ENCODE measurements around the gene SLC6A19.

SLC6A19 gene

DNA sequence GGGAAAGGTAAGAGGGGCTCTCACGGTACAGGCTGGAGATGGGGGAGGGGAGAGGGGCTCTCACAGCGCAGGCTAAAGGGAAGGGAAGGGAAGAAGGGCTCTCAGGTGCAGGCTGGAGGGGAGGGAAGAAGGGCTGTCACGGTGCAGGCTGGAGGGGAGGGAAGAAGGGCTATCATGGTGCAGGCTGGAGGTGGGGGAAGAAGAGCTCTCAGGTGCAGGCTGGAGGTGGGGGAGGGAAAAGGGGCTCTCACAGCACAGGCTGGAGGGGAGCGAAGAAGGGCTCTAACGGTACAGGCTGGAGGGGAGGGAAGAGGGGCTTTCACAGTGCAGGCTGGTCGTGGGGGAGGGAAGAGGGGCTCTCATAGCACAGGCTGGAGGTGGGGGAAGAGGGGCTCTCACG, 28.4 kb downstream of the SLC6A19 start:
- TF ChIP-seq, protein P1, sequence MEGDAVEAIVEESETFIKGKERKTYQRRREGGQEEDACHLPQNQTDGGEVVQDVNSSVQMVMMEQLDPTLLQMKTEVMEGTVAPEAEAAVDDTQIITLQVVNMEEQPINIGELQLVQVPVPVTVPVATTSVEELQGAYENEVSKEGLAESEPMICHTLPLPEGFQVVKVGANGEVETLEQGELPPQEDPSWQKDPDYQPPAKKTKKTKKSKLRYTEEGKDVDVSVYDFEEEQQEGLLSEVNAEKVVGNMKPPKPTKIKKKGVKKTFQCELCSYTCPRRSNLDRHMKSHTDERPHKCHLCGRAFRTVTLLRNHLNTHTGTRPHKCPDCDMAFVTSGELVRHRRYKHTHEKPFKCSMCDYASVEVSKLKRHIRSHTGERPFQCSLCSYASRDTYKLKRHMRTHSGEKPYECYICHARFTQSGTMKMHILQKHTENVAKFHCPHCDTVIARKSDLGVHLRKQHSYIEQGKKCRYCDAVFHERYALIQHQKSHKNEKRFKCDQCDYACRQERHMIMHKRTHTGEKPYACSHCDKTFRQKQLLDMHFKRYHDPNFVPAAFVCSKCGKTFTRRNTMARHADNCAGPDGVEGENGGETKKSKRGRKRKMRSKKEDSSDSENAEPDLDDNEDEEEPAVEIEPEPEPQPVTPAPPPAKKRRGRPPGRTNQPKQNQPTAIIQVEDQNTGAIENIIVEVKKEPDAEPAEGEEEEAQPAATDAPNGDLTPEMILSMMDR (IDR thresholded peaks at IDR 0.05; ENCODE audit: low read depth, low read length, missing control alignments) = no peak
- no peak for DNase-seq (ENCODE audit: low read depth)

DNA sequence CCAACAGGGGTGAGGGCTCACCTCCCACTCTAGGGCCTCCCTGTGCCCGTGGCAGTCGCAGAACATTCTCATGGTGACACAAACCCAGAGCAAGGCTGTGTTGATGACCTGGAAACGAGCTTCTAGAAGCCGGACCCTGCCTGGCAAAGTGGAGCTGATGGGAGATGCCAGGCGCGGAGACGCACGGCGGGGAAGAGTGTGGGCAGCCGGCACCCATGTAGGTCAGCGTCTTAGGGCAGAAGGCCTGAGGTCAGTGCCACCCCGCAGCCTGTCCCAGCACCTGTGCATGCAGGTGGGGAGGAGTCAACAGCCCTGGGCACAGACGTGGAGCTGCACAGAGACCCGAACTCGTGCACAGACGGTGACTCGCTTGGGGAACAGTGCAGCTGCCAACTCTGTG, 29.2 kb downstream of the SLC6A19 start:
- no peak overlapping the region for H3K4me3 ChIP-seq (ENCODE audit: low read depth, low read length)
- TF ChIP-seq, protein P1 (IDR thresholded peaks at IDR 0.05; ENCODE audit: low read depth, low read length, missing control alignments) = no peak

More for the DNA sequence above, 28.4 kb downstream of the SLC6A19 start:
- no peak overlapping the region for H3K4me3 ChIP-seq (ENCODE audit: low read depth, low read length)

DNA sequence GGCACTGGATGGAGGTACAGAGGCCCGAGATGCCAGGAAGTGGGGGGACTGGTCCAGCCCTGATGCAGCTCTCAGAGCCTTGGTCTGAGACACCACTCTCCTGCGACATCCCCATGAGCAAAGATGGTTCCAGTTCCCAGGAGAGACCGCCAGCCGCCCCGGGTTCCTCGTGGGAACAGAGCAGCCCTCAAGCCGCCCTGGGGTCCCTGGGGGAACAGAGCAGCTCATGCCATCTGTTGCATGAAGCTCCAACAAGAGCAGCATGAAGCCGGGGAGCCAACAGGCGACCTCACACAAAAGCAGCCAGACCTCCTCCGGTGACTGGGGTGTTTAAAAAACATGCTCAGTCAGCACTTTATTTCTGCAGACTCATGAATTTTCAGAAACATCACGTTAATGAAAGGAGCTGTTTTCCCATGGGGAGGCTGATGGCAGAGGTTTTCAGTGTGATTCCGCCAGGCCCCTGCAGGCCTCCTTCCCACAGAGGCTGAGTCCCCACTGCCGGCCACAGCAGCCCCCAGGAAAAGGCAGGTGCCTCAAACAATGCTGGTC, 30.0 kb downstream of the SLC6A19 start:
- TF ChIP-seq, protein P1 (IDR thresholded peaks at IDR 0.05; ENCODE audit: low read depth, low read length, missing control alignments) = no peak
- no peak overlapping the region for H3K4me3 ChIP-seq (ENCODE audit: low read depth, low read length)
- DNase-seq (ENCODE audit: low read depth) = no peak

More for the DNA sequence above, 29.2 kb downstream of the SLC6A19 start:
- DNase-seq (ENCODE audit: low read depth) = no peak

DNA sequence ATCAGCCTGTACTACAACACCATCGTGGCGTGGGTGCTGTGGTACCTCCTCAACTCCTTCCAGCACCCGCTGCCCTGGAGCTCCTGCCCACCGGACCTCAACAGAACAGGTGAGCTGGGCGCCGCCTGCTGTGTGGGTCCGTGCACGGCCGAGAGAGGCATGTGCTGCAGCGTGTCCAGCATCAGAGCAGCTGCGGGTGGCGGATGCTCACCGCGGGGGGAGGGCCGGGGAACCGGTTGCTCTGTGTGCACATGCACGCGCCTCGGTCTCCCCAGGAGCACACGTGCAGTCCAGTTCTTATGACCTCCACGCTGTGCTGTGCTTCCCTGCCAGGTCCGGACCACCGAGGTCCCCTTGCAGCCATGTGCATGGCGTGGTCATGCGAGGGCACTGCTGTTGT, 31.4 kb downstream of the SLC6A19 start:
- TF ChIP-seq, protein P1 (IDR thresholded peaks at IDR 0.05; ENCODE audit: low read depth, low read length, missing control alignments) = no peak
- no peak overlapping the region for H3K4me3 ChIP-seq (ENCODE audit: low read depth, low read length)
- DNase-seq (ENCODE audit: low read depth) = no peak

DNA sequence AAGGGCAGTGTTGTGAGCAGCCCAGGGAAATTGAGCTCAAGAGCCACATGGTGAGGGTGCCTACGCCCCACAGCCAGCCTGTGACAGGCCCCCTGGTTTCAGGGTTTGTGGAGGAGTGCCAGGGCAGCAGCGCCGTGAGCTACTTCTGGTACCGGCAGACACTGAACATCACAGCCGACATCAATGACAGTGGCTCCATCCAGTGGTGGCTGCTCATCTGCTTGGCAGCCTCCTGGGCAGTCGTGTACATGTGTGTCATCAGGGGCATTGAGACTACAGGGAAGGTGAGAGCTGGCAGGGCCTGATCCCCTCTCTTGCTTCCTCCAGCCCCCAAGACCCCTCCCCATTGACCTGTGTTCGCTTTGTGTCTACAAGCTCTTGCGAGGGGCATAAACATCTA, 34.0 kb downstream of the SLC6A19 start:
- no peak overlapping the region for H3K4me3 ChIP-seq (ENCODE audit: low read depth, low read length)
- no peak for DNase-seq (ENCODE audit: low read depth)
- TF ChIP-seq, protein P1 (IDR thresholded peaks at IDR 0.05; ENCODE audit: low read depth, low read length, missing control alignments) = no peak

DNA sequence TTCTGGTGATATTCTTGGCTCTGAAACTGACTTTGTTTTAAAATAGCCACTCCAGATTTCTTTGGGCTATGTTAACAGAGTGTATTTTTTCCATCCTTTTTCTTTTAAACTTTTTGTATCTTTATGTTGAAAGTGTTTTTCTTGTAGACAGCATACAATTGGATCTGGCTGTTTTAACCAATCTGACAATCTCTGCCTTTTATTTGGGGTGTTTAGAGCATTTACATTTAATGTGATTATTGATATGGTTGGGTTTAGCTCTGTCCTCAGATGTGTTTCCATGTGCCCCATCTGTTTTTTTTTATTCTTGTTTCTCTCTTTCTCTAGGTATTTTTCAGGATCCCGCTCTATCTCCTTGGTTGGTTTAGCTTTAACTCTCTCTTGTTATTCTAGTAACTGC, 34.4 kb downstream of the SLC6A19 start:
- no peak for DNase-seq (ENCODE audit: low read depth)
- TF ChIP-seq, protein P1 (IDR thresholded peaks at IDR 0.05; ENCODE audit: low read depth, low read length, missing control alignments) = no peak
- H3K4me3 ChIP-seq (ENCODE audit: low read depth, low read length) = no peak overlapping the region

DNA sequence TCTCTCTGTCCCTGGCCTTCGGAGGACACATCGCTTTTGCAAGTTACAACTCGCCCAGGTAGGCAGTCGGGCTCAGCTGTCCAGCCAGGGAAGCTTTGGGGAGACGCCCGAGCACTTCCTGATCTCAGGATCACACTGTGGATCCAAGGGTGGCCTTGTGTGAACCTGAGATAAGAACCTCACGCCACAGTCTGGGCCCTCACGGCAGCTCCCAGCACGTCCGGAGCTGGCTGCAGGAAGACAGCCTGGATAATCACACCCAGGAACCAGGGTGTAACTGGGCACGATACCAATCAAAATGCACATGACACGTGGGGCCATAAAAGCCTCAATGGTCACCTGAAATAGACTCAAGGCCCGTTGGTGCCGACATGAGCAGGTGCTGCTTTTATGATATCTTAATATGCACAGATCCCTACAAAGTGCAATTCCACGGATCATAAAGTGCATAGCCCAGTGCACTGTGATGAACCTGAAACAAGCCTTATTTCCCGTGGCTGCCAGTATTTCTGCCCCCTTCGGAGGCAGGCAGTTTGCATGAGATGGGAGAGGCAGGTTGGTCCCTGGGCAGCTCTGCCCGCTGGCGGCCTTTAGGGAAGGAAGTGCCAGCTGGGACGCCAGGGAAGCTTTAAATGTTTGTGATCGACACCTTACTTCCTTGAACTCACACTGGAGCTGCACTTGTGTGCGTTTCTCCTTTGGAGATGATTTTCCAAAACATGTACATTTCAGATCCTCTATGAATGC, 38.3 kb downstream of the SLC6A19 start:
- H3K4me3 ChIP-seq (ENCODE audit: low read depth, low read length) = no peak overlapping the region
- DNase-seq (ENCODE audit: low read depth) = no peak
- TF ChIP-seq, protein P1 (IDR thresholded peaks at IDR 0.05; ENCODE audit: low read depth, low read length, missing control alignments) = no peak
